GM21529 (cell line): ENCODE measurements around the gene YKT6.
A peak's percentile ranks its signal among the peaks of the same experiment; 100 is the strongest.

Source experiments
- ATAC-seq: cut with Tn5 transposase; IDR thresholded peaks from one replicate; pipeline ENCODE4 v1.9.1; 2021; ENCODE audit not compliant: unreplicated experiment

Gene YKT6

GRCh38 chr7:44232396-44232795 lies 31.6 kb downstream of the YKT6 start:
- ATAC-seq: no peak

- ATAC-seq: no peak
Observed at GRCh38 chr7:44232901-44233715, 32.3 kb downstream of the YKT6 start.

DNA sequence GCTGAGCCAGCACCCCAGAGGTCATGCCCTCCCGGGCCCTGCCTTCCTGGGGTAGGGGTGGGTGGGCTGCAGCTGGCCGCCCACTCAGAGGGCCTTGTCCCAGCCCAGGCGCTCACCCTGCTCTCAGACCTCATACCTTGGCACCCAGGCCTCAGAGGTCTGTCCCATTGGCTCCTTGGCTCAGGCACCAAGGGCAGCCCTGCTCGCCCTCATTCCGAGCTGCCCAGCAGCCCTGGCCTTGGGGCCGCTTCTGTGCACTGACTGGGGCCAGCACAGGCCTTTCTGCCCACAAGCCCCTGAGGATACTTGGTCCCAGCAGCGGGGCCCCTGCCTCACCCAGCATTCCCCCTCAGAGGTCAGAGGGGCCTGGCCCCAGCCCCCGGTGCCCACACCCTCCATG lies 34.3 kb downstream of the YKT6 start:
- ATAC-seq: no peak

- no peak for ATAC-seq
Observed at GRCh38 chr7:44235582-44236332, 35.0 kb downstream of the YKT6 start.

DNA sequence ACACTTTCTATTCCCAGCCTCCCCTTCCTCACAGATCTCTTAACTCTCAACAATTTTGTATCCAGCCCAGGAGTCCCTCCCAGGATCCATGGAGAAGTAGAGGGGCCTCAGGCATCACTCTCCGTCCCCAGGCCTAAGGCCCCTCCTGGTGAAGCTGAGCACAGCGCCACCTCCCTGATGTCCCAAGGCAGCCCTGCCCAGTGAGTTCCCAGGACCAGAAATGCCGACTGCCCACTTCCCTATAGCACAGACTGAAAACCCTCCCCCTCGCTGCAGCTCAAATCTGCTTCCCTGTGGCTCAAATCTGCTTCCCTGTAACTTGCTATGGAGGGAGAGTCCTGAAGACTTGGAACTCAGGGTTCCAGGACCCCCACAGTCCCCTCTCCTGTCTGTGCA lies 35.6 kb downstream of the YKT6 start:
- ATAC-seq: no peak

GRCh38 chr7:44237696-44238095 lies 36.9 kb downstream of the YKT6 start:
- ATAC-seq: no peak

- no peak for ATAC-seq
Observed at GRCh38 chr7:44238116-44238695, 37.4 kb downstream of the YKT6 start.

DNA sequence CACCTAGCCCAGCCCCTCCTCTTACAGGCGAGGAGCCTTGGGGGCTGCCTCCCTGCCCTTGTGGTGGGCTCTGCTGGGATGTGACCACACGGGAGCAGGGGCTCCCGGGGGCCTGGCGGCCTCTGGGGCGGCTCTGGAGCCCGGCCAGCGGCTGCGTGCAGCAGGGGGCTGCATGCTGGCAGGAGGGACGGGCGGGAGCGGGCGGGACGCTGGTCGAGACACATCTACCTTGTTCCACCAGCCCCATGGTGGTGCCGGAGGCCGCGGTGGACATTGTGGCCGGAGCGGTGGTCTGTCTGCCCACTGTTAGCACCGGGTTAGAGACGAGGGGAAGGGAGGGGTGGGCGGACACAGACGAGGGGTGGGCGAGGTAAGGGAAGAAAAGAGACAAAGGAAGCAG lies 38.6 kb downstream of the YKT6 start:
- no peak for ATAC-seq

GRCh38 chr7:44240376-44240775 lies 39.6 kb downstream of the YKT6 start:
- ATAC-seq: no peak

DNA sequence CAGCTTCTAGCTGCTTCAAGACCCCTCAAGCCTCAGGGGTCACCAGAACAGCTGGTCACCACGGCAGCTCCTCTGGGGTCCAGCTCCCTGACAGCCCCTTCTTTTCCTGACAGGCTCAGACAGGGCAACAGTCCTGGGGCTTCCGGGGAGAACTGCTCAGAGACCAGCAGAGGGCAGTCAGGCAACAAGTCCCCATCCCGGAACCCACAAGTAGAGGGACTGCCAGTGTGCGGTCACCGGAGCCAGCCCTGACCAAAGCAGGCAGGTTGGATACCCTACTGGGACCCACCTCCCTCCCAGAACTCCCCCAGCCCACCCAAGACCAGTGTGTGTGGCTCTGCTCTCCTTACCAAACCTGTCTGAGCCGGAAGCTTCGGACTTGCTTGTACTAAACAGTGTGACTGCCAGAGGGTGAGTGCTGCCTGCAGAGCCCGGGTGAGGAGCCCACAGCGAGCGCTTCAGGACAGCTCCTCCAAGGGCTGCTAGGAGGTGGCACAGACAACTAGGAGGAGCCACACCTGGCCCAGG lies 40.3 kb downstream of the YKT6 start:
- ATAC-seq: peak; percentile 73

GRCh38 chr7:44242091-44242490 lies 41.3 kb downstream of the YKT6 start:
- ATAC-seq: no peak

DNA sequence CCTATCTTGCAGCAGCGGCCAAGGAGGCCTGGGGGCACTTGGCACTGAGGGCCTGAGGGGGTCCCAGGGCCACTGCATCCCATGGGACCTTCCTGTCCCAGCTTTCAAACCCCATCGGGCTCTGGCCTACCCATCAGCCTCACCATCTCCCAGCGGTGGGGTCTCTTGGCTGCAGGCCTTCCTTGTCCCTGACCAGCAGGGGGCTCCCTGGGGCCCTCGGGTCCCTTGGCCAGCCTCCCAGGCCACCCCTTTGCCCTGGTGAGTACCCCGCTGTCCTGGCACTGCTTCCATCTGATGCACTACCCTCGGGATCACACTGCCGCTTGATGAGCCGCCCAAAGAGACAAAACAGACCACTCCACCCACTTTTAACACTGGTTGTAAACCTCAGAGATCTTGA lies 43.5 kb downstream of the YKT6 start:
- ATAC-seq: no peak

DNA sequence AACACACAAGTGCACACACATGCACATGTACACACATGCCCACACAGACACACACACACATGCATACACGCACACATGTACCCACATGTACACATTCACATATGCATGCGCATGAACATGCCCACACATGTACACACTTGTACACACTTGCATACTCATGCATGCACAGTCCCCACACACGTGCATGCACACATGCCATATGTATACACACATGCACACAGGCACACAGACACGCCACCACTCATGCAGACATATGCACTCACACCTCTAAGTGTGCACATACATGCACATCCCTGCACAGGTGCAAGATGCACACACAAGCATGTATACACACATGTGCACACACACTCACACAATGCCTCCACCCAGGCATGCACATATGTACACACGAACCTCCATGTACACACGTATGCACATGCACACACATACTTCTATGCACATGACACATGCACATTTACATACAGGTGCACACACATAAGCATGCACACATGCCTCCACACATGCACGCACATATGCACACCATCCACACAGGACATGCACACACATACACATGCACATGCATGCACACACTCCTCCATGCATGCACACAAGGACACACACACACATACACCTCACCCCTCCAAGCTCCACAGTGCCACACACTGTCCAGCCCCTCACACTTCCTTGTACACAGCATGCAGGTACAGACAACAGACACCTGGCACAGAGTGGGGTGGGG lies 45.8 kb downstream of the YKT6 start:
- no peak for ATAC-seq

DNA sequence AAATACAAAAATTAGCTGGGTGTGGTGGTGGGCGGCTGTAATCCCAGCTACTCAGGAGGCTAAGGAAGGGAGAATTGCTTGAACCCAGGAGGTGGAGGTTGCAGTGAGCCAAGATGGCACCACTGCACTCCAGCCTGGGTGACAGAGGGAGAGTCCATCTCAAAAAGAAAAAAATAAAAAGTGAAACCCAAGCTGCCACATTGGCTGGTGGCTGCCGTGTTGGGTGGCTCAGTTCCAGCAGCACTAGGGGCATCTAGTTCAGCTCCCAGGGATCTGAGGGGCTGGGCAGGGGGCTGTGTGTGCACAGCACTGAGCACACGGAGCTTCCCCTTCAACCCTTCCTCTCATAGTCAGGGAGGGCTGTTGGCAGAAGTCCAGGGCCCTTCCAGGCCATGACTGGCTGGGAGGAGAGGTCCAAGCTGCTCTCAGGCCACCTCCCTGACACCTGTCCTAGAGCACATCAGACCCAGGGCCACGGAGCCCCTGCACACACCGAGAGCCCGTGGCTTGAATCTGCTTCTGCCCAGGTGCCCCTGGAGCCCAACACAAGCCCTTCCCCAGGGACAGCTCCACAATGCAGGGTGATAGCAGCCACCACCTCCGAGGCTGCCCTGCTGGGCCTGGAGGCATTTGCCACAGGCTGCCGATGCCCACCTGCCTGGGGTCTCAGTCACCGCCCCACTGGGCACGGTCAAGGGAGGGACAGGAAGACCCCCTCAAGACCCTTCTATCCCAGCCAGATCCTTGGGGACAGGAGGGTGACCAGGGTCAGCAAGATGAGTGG lies 47.3 kb downstream of the YKT6 start:
- no peak for ATAC-seq

GRCh38 chr7:44249639-44250234 lies 49.0 kb downstream of the YKT6 start:
- no peak for ATAC-seq

GRCh38 chr7:44251269-44251668 lies 50.5 kb downstream of the YKT6 start:
- no peak for ATAC-seq

DNA sequence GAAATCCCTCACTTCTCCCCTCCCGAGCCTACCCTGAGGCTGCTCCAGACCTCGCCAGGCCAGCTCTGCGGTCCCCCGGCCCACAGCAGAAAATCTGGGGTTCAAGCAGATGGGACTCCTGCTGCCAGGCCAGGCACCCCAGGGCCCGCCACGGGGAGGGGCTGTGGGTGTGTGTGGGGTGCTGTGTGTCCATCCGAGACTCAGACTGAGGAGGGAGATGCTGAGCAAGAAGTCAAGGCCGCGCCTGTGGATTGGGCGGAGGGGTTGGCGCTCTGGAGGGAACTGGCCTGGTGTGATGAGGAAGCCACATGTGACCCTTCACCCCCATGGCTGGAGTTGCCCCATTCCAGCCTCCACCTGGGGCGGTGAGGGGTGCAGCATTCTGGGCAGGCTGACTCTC lies 51.1 kb downstream of the YKT6 start:
- ATAC-seq: no peak

- no peak for ATAC-seq
Observed at GRCh38 chr7:44256459-44256858, 55.7 kb downstream of the YKT6 start.

GRCh38 chr7:44257213-44257612 lies 56.4 kb downstream of the YKT6 start:
- no peak for ATAC-seq
